Activated CD8-positive, alpha-beta memory T cell treated with anti-CD3 and anti-CD28 coated beads, Interleukin-2, amount 50 U/mL, for 48 hours (primary cell): ENCODE measurements around the gene CCSER2.
"Not testable (repeated sequence)": the region's sequence is repeated elsewhere in the genome, so short reads cannot be mapped to it uniquely, and the experiment has no call there.

Experiments used
- DNase-seq: peaks from one replicate; pipeline ENCODE4 v3.0.0-alpha.2; 2020

CCSER2 gene

DNA sequence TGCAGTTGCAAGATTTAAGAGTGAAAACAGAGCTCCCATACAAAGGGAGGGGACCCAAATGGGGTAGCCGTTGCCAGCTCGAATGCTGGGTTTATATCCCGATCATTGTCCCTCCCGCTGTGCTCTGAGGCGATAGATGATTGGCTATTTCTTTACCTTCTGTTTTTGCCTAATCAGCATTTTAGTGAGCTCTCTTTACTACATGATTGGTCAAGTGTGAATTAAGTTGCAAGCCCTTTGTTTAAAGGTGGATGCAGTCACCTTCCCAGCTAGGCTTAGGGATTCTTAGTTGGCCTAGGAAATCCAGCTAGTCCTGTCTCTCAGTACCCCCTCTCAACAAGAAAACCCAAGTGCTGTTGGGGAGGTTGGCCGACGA is 197.4 kb downstream of the CCSER2 start:
- DNase-seq: not testable (repeated sequence)

- not testable (repeated sequence) for DNase-seq
These were observed 199.0 kb downstream of the CCSER2 start for GRCh38 chr10:84527386-84527785.

DNA sequence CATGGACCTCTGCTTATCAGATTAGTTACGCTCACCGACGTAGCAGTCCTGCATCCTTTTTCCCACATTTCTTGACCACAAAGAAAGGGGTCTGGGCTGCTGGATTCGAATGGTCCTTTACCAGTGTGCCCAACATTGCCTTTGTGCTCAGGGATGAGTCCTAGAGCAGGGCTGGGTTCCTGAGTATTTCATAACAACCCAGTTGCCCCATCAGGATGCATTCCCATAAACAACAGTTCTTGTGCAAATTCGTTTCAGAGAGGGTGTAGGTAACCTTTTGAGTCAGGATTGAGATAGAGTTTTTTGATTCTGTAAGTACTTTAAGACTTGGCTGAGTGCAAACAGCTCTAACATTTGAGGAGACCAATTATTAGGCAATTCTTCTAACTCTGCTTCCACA is 200.1 kb downstream of the CCSER2 start:
- DNase-seq: not testable (repeated sequence)

GRCh38 chr10:84530724-84531325 is 202.4 kb downstream of the CCSER2 start:
- no peak for DNase-seq

GRCh38 chr10:84531396-84531795 is 203.0 kb downstream of the CCSER2 start:
- no peak for DNase-seq

DNA sequence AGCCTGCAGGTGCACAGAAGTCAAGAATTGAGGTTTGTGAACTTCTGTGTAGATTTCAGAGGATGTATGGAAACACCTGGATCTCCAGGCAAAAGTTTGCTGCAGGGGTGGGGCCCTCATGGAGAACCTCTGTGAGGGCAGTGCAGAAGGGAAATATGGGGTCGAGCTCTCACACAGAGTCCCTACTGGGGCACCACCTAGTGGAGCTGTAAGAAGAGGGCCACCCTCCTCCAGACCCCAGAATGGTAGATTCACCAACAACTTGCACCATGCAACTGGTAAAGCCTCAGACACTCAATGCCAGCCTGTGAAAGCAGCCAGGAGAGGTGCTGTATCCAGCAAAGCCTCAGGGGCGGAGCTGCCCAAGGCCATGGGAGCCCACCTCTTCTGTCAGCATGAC is 205.8 kb downstream of the CCSER2 start:
- no peak for DNase-seq

DNA sequence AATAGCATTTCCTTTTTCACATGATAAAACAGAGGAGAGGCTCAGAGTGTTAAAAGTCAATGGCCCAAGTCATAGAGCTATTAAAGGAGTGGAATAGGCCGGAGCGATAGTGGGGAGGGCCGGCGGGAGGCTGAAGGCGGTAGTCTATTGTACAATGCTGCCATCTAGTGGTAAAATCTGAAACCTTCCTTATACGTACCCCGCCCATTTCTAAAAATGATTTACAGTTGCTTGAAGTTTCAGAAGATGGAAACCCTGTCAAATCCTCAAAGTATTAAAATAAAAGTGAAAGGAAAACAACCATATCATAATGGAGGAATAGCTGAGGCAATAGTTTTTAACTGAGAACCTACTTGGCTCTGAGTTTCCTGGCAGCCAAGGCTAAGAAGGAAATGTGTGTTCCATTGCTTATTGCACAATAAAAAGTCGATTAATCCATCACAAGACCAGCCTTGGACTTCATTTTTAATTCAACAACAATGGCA is 209.1 kb downstream of the CCSER2 start:
- no peak for DNase-seq

- DNase-seq: no peak
These were observed 209.6 kb downstream of the CCSER2 start for GRCh38 chr10:84538036-84538435.

DNA sequence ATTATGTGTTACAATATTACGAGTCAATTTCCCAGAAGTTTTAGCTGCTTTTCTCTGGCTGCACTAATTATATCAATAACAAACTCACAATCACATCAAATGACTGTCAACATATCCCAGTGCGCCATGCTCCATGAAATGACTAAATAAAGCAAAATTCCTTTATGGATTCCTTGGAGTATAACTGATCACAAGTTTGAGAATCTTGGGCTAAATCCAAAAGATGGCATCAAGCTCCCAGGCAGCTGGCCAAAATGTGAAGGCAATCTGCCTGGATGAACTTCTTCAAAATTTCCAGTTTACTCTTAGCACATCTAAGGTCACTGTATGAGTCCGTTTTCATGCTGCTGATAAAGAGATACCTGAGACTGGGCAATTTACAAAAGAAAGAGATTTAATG is 210.8 kb downstream of the CCSER2 start:
- DNase-seq: no peak

- DNase-seq: no peak
These were observed 211.7 kb downstream of the CCSER2 start for GRCh38 chr10:84540022-84540616.

- peak; percentile 88 for DNase-seq
These were observed 212.4 kb downstream of the CCSER2 start for GRCh38 chr10:84540617-84541288.

GRCh38 chr10:84541289-84541637 is 212.9 kb downstream of the CCSER2 start:
- no peak for DNase-seq

- no peak for DNase-seq
These were observed 214.4 kb downstream of the CCSER2 start for GRCh38 chr10:84542522-84543490.

GRCh38 chr10:84543948-84544347 is 215.6 kb downstream of the CCSER2 start:
- DNase-seq: no peak

DNA sequence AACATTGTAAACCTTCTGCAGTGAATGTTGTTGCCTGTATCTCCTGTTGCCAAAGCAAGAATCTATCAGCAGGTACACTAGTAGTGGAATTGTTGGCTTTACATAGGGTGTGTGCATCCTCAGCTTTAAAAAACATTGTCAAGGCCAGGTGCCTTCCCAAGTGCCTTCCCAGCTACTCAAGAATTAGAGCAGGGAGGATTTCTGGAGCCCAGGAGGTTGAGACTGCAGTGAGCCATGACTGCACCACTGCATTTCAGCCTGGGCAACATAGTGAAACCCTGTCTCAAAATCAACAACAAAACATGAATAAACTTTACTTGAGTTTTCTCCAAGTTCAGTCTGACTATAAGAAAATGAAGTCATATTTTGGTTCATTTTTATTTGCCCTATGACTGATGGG is 217.3 kb downstream of the CCSER2 start:
- DNase-seq: no peak

GRCh38 chr10:84546609-84547008 is 218.2 kb downstream of the CCSER2 start:
- no peak for DNase-seq

- no peak for DNase-seq
These were observed 219.2 kb downstream of the CCSER2 start for GRCh38 chr10:84547616-84548015.

- DNase-seq: no peak
These were observed 220.5 kb downstream of the CCSER2 start for GRCh38 chr10:84548869-84549268.

DNA sequence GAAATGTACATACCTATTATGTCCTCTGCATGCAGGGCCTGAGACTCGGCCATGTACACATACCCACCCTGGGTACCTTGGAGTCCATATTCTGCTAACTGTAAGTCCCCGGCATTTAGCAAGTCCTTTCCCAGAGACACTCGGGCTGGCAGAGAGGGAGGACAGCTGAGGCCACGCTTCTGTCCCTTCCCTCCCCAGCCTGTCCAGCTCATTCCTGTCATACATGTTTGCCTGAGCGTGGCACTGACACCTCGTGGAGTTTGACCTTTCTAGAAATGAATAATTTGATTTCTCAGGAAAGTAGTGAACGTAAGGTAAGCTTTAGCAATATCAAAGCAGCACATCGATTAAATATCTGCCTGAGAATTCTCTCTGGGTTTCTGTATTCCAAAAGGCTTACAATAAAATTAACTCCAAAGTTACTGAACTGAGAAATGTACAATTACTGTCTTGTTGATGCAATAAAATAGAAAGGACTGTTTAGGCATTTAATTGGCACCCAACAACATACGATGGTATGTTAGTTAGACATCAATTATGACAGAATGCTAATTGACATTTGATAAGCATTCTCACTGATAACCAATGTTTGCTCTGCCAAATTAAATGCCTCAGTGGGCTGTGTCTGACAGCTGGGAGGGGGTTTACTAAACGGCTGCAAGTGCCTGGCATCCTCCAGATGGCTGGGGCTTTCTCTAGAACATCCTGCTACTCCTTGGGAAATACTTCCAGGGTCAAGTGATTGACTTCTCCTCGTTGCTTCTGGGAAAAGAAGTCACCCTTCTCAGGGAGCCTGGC is 221.2 kb downstream of the CCSER2 start:
- no peak for DNase-seq

DNA sequence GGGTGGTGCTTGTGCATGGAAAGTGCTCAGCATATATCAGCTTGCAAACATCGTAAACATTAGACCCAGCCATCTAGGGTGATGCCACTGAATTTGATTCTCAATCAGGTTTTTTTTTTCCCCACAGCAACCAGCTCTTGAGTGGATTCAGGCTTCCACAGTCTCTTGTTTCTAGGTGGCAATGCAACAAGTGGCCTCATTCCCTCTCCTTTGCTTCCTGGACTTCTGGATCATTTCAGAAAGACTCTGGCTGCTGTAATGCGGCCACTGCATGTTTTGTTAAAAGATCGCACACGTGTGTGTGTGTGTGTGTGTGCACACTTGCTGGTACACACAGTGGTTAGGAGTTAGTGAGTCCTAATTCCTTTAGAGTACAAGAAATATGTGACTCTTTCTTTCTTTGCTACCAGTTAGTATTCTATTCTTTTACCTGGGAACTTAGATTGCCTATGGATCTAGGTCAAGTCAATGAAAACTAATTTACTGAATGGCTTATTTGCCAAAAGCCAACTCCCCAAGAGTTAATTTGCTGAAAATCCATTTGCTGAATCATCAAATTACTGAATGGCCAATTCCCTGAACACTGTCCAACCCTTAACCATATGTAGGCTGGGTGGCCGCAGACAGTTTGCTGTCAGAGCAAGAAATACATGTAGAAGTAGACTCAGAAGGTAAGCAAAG is 222.5 kb downstream of the CCSER2 start:
- no peak for DNase-seq

DNA sequence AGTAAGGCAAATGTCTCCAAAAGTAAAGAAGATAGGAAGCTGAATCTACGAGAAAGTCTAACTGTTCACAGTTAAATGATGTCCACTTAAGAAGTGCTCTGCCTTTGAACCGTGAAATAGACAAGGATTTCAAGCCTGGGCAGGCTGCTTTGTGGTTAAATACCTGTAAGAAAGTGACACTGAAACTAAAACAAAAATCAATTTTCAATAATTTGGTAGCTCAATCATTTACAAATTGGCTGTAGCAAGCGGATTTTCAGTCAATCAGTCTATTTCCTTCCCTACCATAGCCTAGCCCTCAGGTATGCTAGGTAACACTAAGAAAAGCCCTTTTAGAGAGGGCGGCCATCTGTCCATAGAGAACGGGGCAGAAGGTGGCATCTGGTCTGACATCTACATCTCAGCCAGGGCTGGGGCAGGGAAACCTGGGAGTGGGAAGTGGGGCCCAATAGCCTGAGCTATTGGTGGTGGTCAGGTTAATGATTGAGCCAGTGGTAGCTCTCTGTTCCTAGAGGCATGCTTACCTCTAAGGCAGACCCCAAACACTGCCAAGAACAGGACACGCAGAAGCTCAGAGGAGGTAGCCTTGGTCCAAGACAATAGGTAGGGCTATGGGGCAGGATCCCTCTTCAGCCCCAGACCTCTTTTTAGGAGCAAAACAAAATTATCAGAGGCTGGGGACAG is 223.2 kb downstream of the CCSER2 start:
- DNase-seq: no peak
